OCI-LY7 (cell line): ENCODE data around the gene ZSWIM8. TPM values are rescaled to one million over a fixed set of nuclear protein-coding genes. Genes with fewer than 3 reads are reported as not detected.

ENCODE experiments used
- BruUV-seq: library from RNA; stranded (reverse); fragments of 400-500 nt; replicated peaks from 2 replicates; lab custom pipeline; 2021; lab: Mats Ljungman, UMichigan
- CTCF ChIA-PET: fragments of 300-600 bp; sonication (Branson Sonifier 250); formaldehyde crosslinking; loops from one replicate; lab custom pipeline; 2022; ENCODE audit warnings: antibody characterized with exemption; ENCODE audit not compliant: unreplicated experiment; lab: Charles Lee
- POLR2A ChIA-PET: fragments of 300-600 bp; sonication (Branson Sonifier 250); formaldehyde crosslinking; loops from one replicate; lab custom pipeline; 2022; ENCODE audit warnings: antibody characterized with exemption; lab: Charles Lee
- DNase-seq: peaks from one replicate; pipeline ENCODE4 v3.0.0-alpha.2; 2015; ENCODE audit warnings: low spot score
- H2AFZ ChIP-seq: fragments of 200-600 bp; sonication (generic), shearing (Covaris generic); 2 replicates; pipeline ENCODE4 v1.6.1; 2014; ENCODE audit warnings: mild to moderate bottlenecking, antibody characterized with exemption, low read length, moderate library complexity
- H3K27ac ChIP-seq: fragments of 200-600 bp; sonication (generic); 2 replicates; pipeline ENCODE4 v1.5.1; 2014; ENCODE audit warnings: mixed run types, low read depth, mild to moderate bottlenecking, moderate library complexity, low read length, inconsistent platforms; ENCODE audit not compliant: poor library complexity, severe bottlenecking
- H3K36me3 ChIP-seq: fragments of 200-600 bp; sonication (generic); 2 replicates; pipeline ENCODE4 v1.6.1; 2014; ENCODE audit warnings: mild to moderate bottlenecking, antibody characterized with exemption, low read length, moderate library complexity, mixed read lengths; ENCODE audit not compliant: insufficient read depth
- H3K4me1 ChIP-seq: fragments of 200-600 bp; sonication (generic); 2 replicates; pipeline ENCODE4 v1.5.1; 2014; ENCODE audit warnings: mild to moderate bottlenecking, low read length; ENCODE audit not compliant: insufficient read depth, poor library complexity, severe bottlenecking
- H3K4me2 ChIP-seq: fragments of 200-600 bp; sonication (generic); 2 replicates; pipeline ENCODE4 v1.6.1; 2014; ENCODE audit warnings: mild to moderate bottlenecking, low read length
- H3K4me3 ChIP-seq: fragments of 200-600 bp; sonication (generic); 2 replicates; pipeline ENCODE4 v1.5.1; 2014; ENCODE audit warnings: mild to moderate bottlenecking, low read depth, low read length; ENCODE audit not compliant: poor library complexity, severe bottlenecking
- H3K79me2 ChIP-seq: fragments of 200-600 bp; sonication (generic); 2 replicates; pipeline ENCODE4 v1.6.1; 2016; ENCODE audit warnings: low read depth, mild to moderate bottlenecking, low read length, moderate library complexity, mixed read lengths; ENCODE audit not compliant: insufficient read depth
- H3K9me2 ChIP-seq: fragments of 200-600 bp; sonication (generic); 2 replicates; pipeline ENCODE4 v1.6.1; 2016; ENCODE audit warnings: mild to moderate bottlenecking, low read length, mixed read lengths; ENCODE audit not compliant: insufficient read depth
- H3K9me3 ChIP-seq: fragments of 200-600 bp; sonication (generic); 2 replicates; pipeline ENCODE4 v1.6.1; 2014; ENCODE audit warnings: mild to moderate bottlenecking, mixed run types, low read length, mixed read lengths
- H4K20me1 ChIP-seq: fragments of 200-600 bp; sonication (generic); 2 replicates; pipeline ENCODE4 v1.6.1; 2014; ENCODE audit warnings: mild to moderate bottlenecking, antibody characterized with exemption, low read length, moderate library complexity, mixed read lengths; ENCODE audit not compliant: insufficient read depth
- EZH2phosphoT487 ChIP-seq: fragments of 200-600 bp; sonication (generic); IDR thresholded peaks from 2 replicates; pipeline ENCODE4 v1.6.1; 2018; ENCODE audit warnings: low read depth, borderline replicate concordance, mild to moderate bottlenecking, mixed run types, antibody characterized with exemption, low read length, moderate library complexity, mixed read lengths
- intact Hi-C: fragments of 100-400 bp; cut with micrococcal nuclease; formaldehyde crosslinking; loops from one replicate; pipeline ENCODE4 v1.10.0; 2022; ENCODE audit not compliant: unreplicated experiment
- total RNA-seq, 2 experiments: library from RNA; depleted of rRNA in 1 of 2; stranded (reverse); fragments of >200 nt in 1 of 2; shearing (Covaris generic) in 1 of 2; gene quantifications; 2 replicates each; pipeline ENCODE4 v1.2.3, GENCODE V29; 2014 to 2022
- TF ChIP-seq, protein P1 (sequence below): fragments of 200-600 bp; sonication (generic); conservative IDR thresholded peaks from 2 replicates; pipeline ENCODE4 v1.5.1; 2014; ENCODE audit warnings: mild to moderate bottlenecking, antibody characterized with exemption, low read length, moderate library complexity, mixed read lengths

Gene ZSWIM8
- total RNA-seq, 2 experiments from 2014 or later = 22.0 to 52.6 TPM

DNA sequence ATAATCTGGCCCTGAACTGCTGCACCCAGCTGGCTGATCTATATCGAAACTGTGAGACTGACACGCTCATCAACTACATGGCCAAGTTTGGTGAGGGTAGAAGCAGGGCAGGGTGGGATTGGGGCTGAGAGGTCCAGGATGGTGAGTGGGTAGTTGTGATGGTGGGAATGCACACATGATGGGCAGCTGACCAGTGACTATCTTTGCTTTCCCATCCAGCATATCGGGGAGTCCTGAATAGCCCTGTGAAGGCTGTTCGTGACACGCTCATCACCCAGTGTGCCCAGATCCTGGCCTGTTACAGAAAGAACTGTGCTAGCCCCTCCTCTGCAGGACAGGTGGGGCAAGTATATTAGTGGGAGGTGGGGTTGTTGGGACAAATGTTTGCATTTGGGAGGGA lies 16.0 kb upstream of the ZSWIM8 start:
- H3K36me3 ChIP-seq = peaks cover 80% of the 10 kb centered on the region
- ChIA-PET POLR2A (interaction anchor here (0.9 to 2.1 kb wide), 4 partner anchors 10 to 36 kb away, joined by 3 to 10 read pairs (median 6); partner anchors contain the start of gene CHCHD1), CTCF (interaction anchor here (1.0 kb wide), 1 partner anchor 24 kb away, joined by 5 read pairs; no protein-coding TSS in a partner anchor)
- no peak for TF ChIP-seq EZH2phosphoT487
- TF ChIP-seq, protein P1, sequence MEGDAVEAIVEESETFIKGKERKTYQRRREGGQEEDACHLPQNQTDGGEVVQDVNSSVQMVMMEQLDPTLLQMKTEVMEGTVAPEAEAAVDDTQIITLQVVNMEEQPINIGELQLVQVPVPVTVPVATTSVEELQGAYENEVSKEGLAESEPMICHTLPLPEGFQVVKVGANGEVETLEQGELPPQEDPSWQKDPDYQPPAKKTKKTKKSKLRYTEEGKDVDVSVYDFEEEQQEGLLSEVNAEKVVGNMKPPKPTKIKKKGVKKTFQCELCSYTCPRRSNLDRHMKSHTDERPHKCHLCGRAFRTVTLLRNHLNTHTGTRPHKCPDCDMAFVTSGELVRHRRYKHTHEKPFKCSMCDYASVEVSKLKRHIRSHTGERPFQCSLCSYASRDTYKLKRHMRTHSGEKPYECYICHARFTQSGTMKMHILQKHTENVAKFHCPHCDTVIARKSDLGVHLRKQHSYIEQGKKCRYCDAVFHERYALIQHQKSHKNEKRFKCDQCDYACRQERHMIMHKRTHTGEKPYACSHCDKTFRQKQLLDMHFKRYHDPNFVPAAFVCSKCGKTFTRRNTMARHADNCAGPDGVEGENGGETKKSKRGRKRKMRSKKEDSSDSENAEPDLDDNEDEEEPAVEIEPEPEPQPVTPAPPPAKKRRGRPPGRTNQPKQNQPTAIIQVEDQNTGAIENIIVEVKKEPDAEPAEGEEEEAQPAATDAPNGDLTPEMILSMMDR = no peak
- H3K9me3 ChIP-seq = no peaks in the 10 kb centered on the region
- no peak for DNase-seq
- H4K20me1 ChIP-seq = no peaks in the 10 kb centered on the region
- peak overlapping the region; percentile 49 for H3K4me2 ChIP-seq
- intact Hi-C loops = loop anchor here (1.0 kb wide), 1 partner anchor 24 kb away; no protein-coding TSS in a partner anchor
- H2AFZ ChIP-seq = no peak overlapping the region
- H3K27ac ChIP-seq = peak overlapping the region; percentile 34
- H3K4me3 ChIP-seq = no peak overlapping the region
- H3K79me2 ChIP-seq = peaks cover 13% of the 10 kb centered on the region
- BruUV-seq = no TSS peak
- H3K4me1 ChIP-seq = peaks cover 41% of the 10 kb centered on the region
- no peaks in the 10 kb centered on the region for H3K9me2 ChIP-seq

DNA sequence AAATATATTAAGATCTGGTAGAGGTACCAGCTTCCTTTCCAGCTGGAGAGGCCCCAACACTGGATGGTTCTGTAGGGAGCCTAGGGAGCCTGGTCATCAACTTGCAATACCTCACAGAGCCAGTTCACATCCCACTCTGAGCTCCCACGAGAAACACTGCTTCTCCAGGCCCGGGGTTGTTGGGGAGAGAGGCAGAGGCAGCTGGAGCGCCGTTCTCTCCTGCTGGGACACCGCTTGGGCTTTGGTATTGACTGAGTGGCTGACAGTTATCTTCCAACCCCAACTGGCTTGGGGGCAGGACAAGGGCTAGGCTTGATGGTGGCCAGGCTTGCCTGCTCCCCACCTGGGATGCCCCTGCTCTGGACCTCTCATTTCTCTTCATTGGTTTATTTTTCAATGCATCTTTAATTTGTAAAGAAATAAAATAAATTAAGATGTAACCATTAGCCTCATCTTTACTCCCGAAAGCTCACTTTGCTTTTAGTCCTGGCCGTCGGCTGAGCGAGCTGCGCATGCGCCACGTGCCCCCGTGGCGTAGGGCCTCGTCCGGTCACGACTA lies 13.6 kb upstream of the ZSWIM8 start:
- DNase-seq = peak; percentile 64
- Histone ChIP-seq H3K4me3 (peak overlapping the region; percentile 82), H3K79me2 (peaks cover 37% of the 10 kb centered on the region), H2AFZ (peak overlapping the region; percentile 88), H3K4me1 (peaks cover 59% of the 10 kb centered on the region), H3K36me3 (peaks cover 78% of the 10 kb centered on the region), H3K4me2 (peak overlapping the region; percentile 98), H3K27ac (peak overlapping the region; percentile 77), H3K9me3 (no peaks in the 10 kb centered on the region), H4K20me1 (no peaks in the 10 kb centered on the region), H3K9me2 (no peaks in the 10 kb centered on the region)
- intact Hi-C loops = loop anchor here (2.0 kb wide), 2 partner anchors 39 to 107 kb away; partner anchors contain the start of gene NDST2
- ChIA-PET POLR2A (interaction anchor here (1.0 to 3.7 kb wide), 5 partner anchors 8 to 37 kb away, joined by 3 to 27 read pairs (median 4); partner anchors contain the start of genes CHCHD1 and SEC24C), CTCF (interaction anchor here (1.6 kb wide), 1 partner anchor 15 kb away, joined by 5 read pairs; no protein-coding TSS in a partner anchor)
- BruUV-seq = TSS peak; percentile 54
- TF ChIP-seq EZH2phosphoT487 = no peak
- TF ChIP-seq, protein P1 = no peak
